ENCODE data around the gene HPCA. TPM values are rescaled to one million over a fixed set of nuclear protein-coding genes. Genes with fewer than 3 reads are reported as not detected.
"Not testable (repeated sequence)": the region's sequence is repeated elsewhere in the genome, so short reads cannot be mapped to it uniquely, and the experiment has no call there.

Gene HPCA
- total RNA-seq, 1 donor from 2014 or later: not detected

DNA sequence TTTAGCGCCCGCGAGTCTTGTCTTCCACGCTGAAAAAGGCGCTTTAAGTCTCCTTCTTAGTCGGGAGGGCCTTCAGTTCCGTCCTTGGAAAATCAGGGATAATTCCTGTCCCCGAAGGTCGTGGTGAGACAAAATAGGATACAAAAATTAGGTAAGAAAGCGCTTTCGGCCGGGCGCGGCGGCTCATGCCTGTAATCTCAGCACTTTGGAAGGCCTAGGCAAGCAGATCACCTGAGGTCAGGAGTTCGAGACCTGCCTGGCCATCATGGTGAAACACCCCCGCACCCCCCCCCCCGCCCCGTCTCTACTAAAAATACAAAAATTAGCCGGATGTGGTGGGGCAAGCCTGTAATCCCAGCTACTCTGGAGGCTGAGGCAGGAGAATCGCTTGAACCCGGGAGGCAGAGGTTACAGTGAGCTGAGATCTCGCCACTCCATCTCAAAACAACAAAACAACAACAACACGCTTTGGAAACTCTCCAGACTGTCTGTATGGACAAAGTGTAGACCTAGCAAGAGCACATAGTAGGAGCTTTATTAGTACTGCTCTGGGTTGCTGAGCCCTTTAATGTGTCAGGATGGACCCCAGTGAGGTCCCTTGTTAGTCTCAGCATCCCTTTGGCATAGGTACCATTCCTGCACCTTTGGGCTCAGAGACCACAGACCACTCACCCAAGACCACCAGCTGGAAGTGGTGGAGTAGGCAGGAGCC lies 15.7 kb downstream of the HPCA start:
- no peaks in the 10 kb centered on the region for H3K36me3 Mint-ChIP-seq (ENCODE audit: low read depth, unreplicated experiment)
- no peak for DNase-seq (ENCODE audit: low spot score)
- no peak overlapping the region for H3K27ac Mint-ChIP-seq (ENCODE audit: unreplicated experiment)
- TF ChIP-seq, protein P1, sequence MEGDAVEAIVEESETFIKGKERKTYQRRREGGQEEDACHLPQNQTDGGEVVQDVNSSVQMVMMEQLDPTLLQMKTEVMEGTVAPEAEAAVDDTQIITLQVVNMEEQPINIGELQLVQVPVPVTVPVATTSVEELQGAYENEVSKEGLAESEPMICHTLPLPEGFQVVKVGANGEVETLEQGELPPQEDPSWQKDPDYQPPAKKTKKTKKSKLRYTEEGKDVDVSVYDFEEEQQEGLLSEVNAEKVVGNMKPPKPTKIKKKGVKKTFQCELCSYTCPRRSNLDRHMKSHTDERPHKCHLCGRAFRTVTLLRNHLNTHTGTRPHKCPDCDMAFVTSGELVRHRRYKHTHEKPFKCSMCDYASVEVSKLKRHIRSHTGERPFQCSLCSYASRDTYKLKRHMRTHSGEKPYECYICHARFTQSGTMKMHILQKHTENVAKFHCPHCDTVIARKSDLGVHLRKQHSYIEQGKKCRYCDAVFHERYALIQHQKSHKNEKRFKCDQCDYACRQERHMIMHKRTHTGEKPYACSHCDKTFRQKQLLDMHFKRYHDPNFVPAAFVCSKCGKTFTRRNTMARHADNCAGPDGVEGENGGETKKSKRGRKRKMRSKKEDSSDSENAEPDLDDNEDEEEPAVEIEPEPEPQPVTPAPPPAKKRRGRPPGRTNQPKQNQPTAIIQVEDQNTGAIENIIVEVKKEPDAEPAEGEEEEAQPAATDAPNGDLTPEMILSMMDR (IDR thresholded peaks at IDR 0.05; ENCODE audit: unreplicated experiment): no peak
- peaks cover 2% of the 10 kb centered on the region for H3K4me1 Mint-ChIP-seq (ENCODE audit: unreplicated experiment)
- peak overlapping the region; percentile 86 for H3K4me3 Mint-ChIP-seq (ENCODE audit: unreplicated experiment)
- no peaks in the 10 kb centered on the region for H3K9me3 Mint-ChIP-seq (ENCODE audit: unreplicated experiment)
- peaks cover 16% of the 10 kb centered on the region for H3K27me3 Mint-ChIP-seq (ENCODE audit: unreplicated experiment)

DNA sequence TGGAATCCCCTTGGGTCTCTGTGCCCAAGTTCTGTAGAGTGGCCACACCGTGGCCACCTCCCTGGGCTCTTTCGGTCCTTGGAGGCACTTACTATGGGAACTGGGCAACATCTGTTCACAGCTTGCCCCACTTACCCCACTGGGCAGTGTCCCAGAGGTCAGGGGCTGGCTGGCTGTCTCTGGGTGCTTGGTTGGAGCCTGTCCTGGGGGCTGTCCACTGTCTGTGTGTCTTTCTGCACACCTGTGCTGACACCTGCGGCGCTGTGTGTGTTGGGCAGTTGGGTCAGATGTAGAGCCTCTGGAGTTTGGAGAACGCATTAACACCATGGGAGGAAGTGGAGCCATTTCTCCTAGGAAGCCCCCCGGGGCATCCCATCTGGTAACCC lies 16.2 kb downstream of the HPCA start:
- Mint-ChIP-seq H3K4me1 (ENCODE audit: unreplicated experiment) (peaks cover 2% of the 10 kb centered on the region), H3K36me3 (ENCODE audit: low read depth, unreplicated experiment) (no peaks in the 10 kb centered on the region), H3K4me3 (ENCODE audit: unreplicated experiment) (no peak overlapping the region), H3K27me3 (ENCODE audit: unreplicated experiment) (peaks cover 13% of the 10 kb centered on the region), H3K9me3 (ENCODE audit: unreplicated experiment) (no peaks in the 10 kb centered on the region), H3K27ac (ENCODE audit: unreplicated experiment) (no peak overlapping the region)
- no peak for DNase-seq (ENCODE audit: low spot score)
- TF ChIP-seq, protein P1 (IDR thresholded peaks at IDR 0.05; ENCODE audit: unreplicated experiment): no peak

DNA sequence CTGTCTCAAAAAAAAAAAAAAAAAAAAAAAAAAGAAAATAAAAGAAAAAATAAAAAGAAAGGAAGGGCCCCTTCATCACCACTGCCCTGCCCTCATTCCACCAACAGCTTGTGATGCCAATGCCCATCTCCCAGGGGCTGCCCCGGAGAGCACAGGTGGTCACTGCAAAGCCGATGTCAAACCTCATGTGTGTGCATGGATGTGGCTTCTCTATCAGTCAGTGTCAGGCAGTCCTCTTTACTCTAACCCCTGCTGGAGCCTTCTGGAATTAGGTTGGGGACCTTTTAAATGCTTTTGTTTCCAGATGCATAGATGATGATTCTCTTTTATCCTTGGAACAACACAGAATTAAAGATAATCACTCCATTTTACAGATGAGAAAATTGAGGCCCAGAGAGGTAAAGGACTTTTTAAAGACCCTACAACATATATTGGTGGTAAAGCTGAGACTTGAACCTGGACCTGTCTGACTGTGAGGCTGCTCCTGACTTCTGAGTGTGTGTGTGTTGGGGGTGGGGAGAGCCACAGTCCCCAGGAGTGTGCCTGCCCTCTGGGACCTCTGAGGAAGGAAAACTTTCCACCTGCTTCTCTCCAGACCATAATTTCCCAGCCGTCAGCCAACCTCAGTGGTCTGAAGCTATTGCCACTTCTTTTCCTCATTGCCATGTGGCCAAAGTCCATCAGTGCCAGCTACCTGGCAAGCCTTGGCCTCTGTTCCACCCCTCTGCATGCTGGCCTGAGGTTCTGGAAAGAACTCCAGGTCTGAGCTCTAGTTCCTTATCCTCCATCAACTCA lies 17.9 kb downstream of the HPCA start:
- TF ChIP-seq, protein P1 (IDR thresholded peaks at IDR 0.05; ENCODE audit: unreplicated experiment): no peak
- no peak for DNase-seq (ENCODE audit: low spot score)

DNA sequence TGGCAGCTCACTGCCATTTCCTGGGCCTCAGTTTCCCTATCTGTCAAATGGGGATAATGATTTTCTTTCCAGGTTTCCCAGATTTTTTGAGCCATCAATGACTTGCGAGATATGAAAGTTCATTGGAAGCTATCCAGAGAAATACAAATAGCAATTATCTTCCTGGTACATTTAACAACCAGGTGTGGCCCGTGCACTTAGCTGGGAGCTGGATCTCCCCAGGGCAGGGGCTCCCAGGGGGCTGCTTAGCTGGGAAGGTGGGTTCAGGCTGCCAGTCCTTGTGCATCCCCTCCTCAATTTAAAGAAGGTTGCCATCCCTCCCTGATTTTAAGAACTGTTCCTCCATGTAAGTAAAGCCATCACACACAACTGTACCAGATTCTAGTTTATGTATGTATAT lies 18.5 kb downstream of the HPCA start:
- Mint-ChIP-seq H3K9me3 (ENCODE audit: unreplicated experiment) (no peaks in the 10 kb centered on the region), H3K36me3 (ENCODE audit: low read depth, unreplicated experiment) (no peaks in the 10 kb centered on the region), H3K27ac (ENCODE audit: unreplicated experiment) (no peak overlapping the region), H3K27me3 (ENCODE audit: unreplicated experiment) (peaks cover 5% of the 10 kb centered on the region), H3K4me1 (ENCODE audit: unreplicated experiment) (peaks cover 2% of the 10 kb centered on the region), H3K4me3 (ENCODE audit: unreplicated experiment) (no peak overlapping the region)
- TF ChIP-seq, protein P1 (IDR thresholded peaks at IDR 0.05; ENCODE audit: unreplicated experiment): no peak
- no peak for DNase-seq (ENCODE audit: low spot score)

More for the DNA sequence above, 17.9 kb downstream of the HPCA start:
- Mint-ChIP-seq H3K4me3 (ENCODE audit: unreplicated experiment) (no peak overlapping the region), H3K27ac (ENCODE audit: unreplicated experiment) (no peak overlapping the region), H3K27me3 (ENCODE audit: unreplicated experiment) (peaks cover 6% of the 10 kb centered on the region), H3K9me3 (ENCODE audit: unreplicated experiment) (no peaks in the 10 kb centered on the region), H3K4me1 (ENCODE audit: unreplicated experiment) (peaks cover 2% of the 10 kb centered on the region), H3K36me3 (ENCODE audit: low read depth, unreplicated experiment) (no peaks in the 10 kb centered on the region)

DNA sequence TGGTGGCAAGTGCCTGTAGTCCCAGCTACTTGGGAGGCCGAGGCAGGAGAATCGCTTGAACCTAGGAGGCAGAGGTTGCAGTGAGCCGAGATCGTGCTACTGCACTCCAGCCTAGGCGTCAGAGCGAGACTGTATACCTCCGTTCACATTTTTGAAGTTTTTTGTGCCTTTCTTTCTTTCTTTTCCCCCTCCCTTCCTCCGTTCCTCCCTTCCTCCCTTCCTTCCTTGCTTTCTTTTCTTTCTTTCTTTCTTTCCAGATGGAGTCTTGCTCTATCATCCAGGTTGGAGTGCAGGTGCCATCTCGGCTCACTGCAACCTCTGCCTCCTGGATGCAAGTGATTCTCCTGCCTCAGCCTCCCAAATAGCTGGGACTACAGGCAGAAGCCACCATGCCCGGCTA lies 19.3 kb downstream of the HPCA start:
- H3K9me3 Mint-ChIP-seq (ENCODE audit: unreplicated experiment); H3K27me3 Mint-ChIP-seq (ENCODE audit: unreplicated experiment); DNase-seq (ENCODE audit: low spot score); H3K4me3 Mint-ChIP-seq (ENCODE audit: unreplicated experiment); H3K36me3 Mint-ChIP-seq (ENCODE audit: low read depth, unreplicated experiment); H3K4me1 Mint-ChIP-seq (ENCODE audit: unreplicated experiment); H3K27ac Mint-ChIP-seq (ENCODE audit: unreplicated experiment): not testable (repeated sequence)
